GM12878 (cell line): Measurements from ENCODE around the gene RGP1. TPM values are rescaled to one million over a fixed set of nuclear protein-coding genes. Genes with fewer than 3 reads are reported as not detected.

Experiments used
- CHD4 ChIP-seq: fragments of 200-600 bp; sonication (generic); IDR thresholded peaks from 2 replicates; pipeline ENCODE4 v1.6.1; 2016; ENCODE audit warnings: mild to moderate bottlenecking
- KLF5 ChIP-seq: fragments of 450-650 bp; IDR thresholded peaks from 2 replicates; pipeline ENCODE4 v1.6.1; 2014; ENCODE audit warnings: mild to moderate bottlenecking; ENCODE audit not compliant: partially characterized antibody
- LARP7 ChIP-seq: fragments of 450-650 bp; IDR thresholded peaks from 2 replicates; pipeline ENCODE4 v1.6.1; 2017; ENCODE audit warnings: mild to moderate bottlenecking
- POLR2AphosphoS2 ChIP-seq: IDR thresholded peaks from 2 replicates; pipeline ENCODE4 v1.6.1; 2011; ENCODE audit warnings: low read depth, mild to moderate bottlenecking, low read length, improper control_type of control experiment, moderate library complexity
- POLR2AphosphoS5 ChIP-seq: IDR thresholded peaks from 2 replicates; pipeline ENCODE4 v1.6.1; 2011; ENCODE audit warnings: mild to moderate bottlenecking, low read length, inconsistent platforms
- POU2F2 ChIP-seq: IDR thresholded peaks from 3 replicates; pipeline ENCODE4 v1.6.1; 2011; ENCODE audit warnings: low read depth, mild to moderate bottlenecking, low read length, borderline replicate concordance
- PRDM15 ChIP-seq: fragments of 450-650 bp; formaldehyde crosslinking; IDR thresholded peaks from 2 replicates; pipeline ENCODE4 v1.4.0; 2020; ENCODE audit warnings: mild to moderate bottlenecking, moderate library complexity
- RB1 ChIP-seq: fragments of 450-650 bp; formaldehyde crosslinking; IDR thresholded peaks from 2 replicates; pipeline ENCODE4 v1.6.1; 2017; ENCODE audit warnings: mild to moderate bottlenecking, borderline replicate concordance
- SKIL ChIP-seq: fragments of 450-650 bp; IDR thresholded peaks from 2 replicates; pipeline ENCODE4 v1.6.1; 2017; ENCODE audit warnings: mild to moderate bottlenecking, low read depth, inconsistent platforms; ENCODE audit not compliant: poor library complexity, severe bottlenecking
- SPI1 ChIP-seq: IDR thresholded peaks from 2 replicates; pipeline ENCODE4 v1.6.1; 2011; ENCODE audit warnings: low read depth, mild to moderate bottlenecking, low read length, moderate library complexity, borderline replicate concordance; ENCODE audit not compliant: insufficient read depth
- TARDBP ChIP-seq: IDR thresholded peaks from 2 replicates; pipeline ENCODE4 v1.6.1; 2016; ENCODE audit warnings: borderline replicate concordance
- TCF3 ChIP-seq: IDR thresholded peaks from 2 replicates; pipeline ENCODE4 v1.6.1; 2012; ENCODE audit warnings: low read depth, mild to moderate bottlenecking, low read length, borderline replicate concordance; ENCODE audit not compliant: insufficient read depth
- ZBTB33 ChIP-seq: fragments of 450-650 bp; IDR thresholded peaks from 2 replicates; pipeline ENCODE4 v1.6.1; 2017; ENCODE audit warnings: mild to moderate bottlenecking
- polyA plus RNA-seq, 11 experiments: library from polyadenylated mRNA; depleted of rRNA in 4 of 11; unstranded in 6 of 11; stranded (reverse) in 5 of 11; fragments of >200 nt; fragmentation: Nextera tagmentation in 4 of 11; fragmentation: Illumina TruSeq in 1 of 11; extraction: Ambion mirVana in 4 of 11; extraction: Trizol in 1 of 11; gene quantifications; 1 replicate in 1 of 11; 2 replicates in 10 of 11; pipeline versions ENCODE4 v1.2.1 to v1.2.3, GENCODE V29; 2011 to 2016; ENCODE audit warnings: inconsistent platforms in 2 of 11, missing spikeins in 2 of 11, low read depth in 1 of 11
- total RNA-seq, 4 experiments: library from RNA; depleted of rRNA in 3 of 4; stranded (reverse); fragments of >200 nt in 3 of 4; fragmentation: Illumina TruSeq in 1 of 4; extraction: Trizol in 1 of 4; gene quantifications; 2 replicates each; pipeline versions ENCODE4 v1.2.1 to v1.2.3, GENCODE V29; 2013 to 2021
- TF ChIP-seq, protein P1 (sequence below): fragments of 450-650 bp; formaldehyde crosslinking; IDR thresholded peaks from 2 replicates; pipeline ENCODE4 v1.4.0; 2022; ENCODE audit warnings: mild to moderate bottlenecking, moderate library complexity
- TF ChIP-seq, protein P2 (sequence below): fragments of 450-650 bp; conservative IDR thresholded peaks from 2 replicates; pipeline ENCODE4 v1.6.1; 2017; ENCODE audit warnings: mild to moderate bottlenecking, moderate library complexity

RGP1 gene
- total and polyA plus RNA-seq, 10 of the 15 experiments (the other 5 are each of a cell fraction or from before 2014, with no cell fraction given) = 0.44 to 14.9 (median 7.4) TPM

DNA sequence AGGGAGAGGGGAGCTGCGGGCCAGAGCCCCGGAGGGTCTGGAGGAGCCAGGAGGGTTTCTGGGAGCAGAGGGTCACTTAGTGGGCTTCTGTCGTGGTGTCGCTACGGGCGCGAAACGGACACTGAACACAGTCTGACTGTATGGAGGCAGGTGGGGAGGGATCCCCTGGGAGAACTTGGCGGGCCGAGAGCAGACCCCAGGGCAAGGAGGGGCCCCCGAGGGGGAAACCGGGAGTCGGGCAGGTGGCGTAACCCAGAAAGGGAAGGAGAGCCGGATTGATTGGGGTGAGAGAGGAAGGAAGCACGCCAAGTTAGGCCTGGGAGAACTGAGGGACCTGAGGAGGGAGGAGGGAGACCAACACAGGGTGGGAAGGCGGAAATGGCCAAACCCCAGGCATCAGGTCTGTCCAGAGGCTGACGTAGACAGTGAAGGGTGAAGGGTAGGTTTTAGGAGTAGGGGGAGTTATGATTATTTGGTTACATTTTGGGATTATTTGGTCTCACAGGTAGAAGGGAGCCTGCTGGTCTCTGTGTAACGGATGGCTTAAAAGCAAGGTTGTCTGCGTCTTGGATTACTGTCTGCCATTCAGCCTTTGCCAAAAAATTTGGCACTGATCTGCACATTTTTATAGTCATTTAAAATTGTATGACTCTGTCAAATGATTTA lies 8.3 kb downstream of the RGP1 start (continued):
- TF ChIP-seq, protein P1, sequence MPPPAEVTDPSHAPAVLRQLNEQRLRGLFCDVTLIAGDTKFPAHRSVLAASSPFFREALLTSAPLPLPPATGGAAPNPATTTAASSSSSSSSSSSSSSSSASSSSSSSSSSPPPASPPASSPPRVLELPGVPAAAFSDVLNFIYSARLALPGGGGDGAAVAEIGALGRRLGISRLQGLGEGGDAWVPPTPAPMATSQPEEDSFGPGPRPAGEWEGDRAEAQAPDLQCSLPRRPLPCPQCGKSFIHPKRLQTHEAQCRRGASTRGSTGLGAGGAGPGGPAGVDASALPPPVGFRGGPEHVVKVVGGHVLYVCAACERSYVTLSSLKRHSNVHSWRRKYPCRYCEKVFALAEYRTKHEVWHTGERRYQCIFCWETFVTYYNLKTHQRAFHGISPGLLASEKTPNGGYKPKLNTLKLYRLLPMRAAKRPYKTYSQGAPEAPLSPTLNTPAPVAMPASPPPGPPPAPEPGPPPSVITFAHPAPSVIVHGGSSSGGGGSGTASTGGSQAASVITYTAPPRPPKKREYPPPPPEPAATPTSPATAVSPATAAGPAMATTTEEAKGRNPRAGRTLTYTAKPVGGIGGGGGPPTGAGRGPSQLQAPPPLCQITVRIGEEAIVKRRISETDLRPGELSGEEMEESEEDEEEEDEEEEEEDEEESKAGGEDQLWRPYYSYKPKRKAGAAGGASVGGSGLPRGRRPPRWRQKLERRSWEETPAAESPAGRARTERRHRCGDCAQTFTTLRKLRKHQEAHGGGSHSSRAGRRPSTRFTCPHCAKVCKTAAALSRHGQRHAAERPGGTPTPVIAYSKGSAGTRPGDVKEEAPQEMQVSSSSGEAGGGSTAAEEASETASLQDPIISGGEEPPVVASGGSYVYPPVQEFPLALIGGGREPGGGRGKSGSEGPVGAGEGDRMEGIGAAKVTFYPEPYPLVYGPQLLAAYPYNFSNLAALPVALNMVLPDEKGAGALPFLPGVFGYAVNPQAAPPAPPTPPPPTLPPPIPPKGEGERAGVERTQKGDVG (CRISPR knock-in tag) = no peak
- no peak for TF ChIP-seq POLR2AphosphoS2
- peak; percentile 2; the same call in 1 of the 2 replicates for TF ChIP-seq SPI1
- peak; percentile 34 for TF ChIP-seq SKIL
- TF ChIP-seq, protein P2, sequence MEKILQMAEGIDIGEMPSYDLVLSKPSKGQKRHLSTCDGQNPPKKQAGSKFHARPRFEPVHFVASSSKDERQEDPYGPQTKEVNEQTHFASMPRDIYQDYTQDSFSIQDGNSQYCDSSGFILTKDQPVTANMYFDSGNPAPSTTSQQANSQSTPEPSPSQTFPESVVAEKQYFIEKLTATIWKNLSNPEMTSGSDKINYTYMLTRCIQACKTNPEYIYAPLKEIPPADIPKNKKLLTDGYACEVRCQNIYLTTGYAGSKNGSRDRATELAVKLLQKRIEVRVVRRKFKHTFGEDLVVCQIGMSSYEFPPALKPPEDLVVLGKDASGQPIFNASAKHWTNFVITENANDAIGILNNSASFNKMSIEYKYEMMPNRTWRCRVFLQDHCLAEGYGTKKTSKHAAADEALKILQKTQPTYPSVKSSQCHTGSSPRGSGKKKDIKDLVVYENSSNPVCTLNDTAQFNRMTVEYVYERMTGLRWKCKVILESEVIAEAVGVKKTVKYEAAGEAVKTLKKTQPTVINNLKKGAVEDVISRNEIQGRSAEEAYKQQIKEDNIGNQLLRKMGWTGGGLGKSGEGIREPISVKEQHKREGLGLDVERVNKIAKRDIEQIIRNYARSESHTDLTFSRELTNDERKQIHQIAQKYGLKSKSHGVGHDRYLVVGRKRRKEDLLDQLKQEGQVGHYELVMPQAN = 0 out of 2 replicates have a peak, but pooled peaks have one; percentile 13
- TF ChIP-seq POLR2AphosphoS5 = peak; percentile 79
- TF ChIP-seq TARDBP = no peak
- TF ChIP-seq CHD4 = no peak
- TF ChIP-seq POU2F2 = peak; percentile 21; the same call in 1 of the 3 replicates
- peak; percentile 49; the same call in 1 of the 2 replicates for TF ChIP-seq RB1
- TF ChIP-seq TCF3 = no peak
- TF ChIP-seq PRDM15 (CRISPR knock-in tag) = no peak
- no peak for TF ChIP-seq LARP7
- no peak; the same call in 1 of the 2 replicates for TF ChIP-seq ZBTB33
- TF ChIP-seq KLF5 = no peak
